ENCODE data around the gene SERPINB8. TPM values are rescaled to one million over a fixed set of nuclear protein-coding genes. Genes with fewer than 3 reads are reported as not detected.

SERPINB8 gene
- total and polyA plus RNA-seq, 2 experiments from 2014 or later: 9.3 to 14.7 TPM

GRCh38 chr18:63981719-63982118, 11.8 kb downstream of the SERPINB8 start:
- no peaks in the 10 kb centered on the region for H3K36me3 ChIP-seq (replicated peaks; ENCODE audit: insufficient read depth, low read depth)
- peak overlapping the region; percentile 15 for H3K27ac ChIP-seq
- H2AFZ ChIP-seq: no peak overlapping the region
- peaks cover 5% of the 10 kb centered on the region for H3K4me1 ChIP-seq (ENCODE audit: insufficient read depth)
- H4K20me1 ChIP-seq (ENCODE audit: insufficient read depth, poor library complexity, severe bottlenecking): no peaks in the 10 kb centered on the region
- H3K4me3 ChIP-seq: no peak overlapping the region
- DNase-seq (ENCODE audit: low spot score): no peak
- H3K4me2 ChIP-seq: no peak overlapping the region
- H3K27me3 ChIP-seq: no peaks in the 10 kb centered on the region
- H3K79me2 ChIP-seq: no peaks in the 10 kb centered on the region
- WGBS (ENCODE audit: low lambda C conversion rate, missing lambda C conversion rate): 63% methylated on average over 2 of the region's 2 CpGs
- TF ChIP-seq EZH2 (IDR thresholded peaks at IDR 0.05; ENCODE audit: borderline replicate concordance) (no peak), CTCF (IDR thresholded peaks at IDR 0.05; ENCODE audit: poor library complexity) (no peak), EZH2phosphoT487 (IDR thresholded peaks at IDR 0.05; ENCODE audit: low read depth, severe bottlenecking, unreplicated experiment) (no peak)
- no peaks in the 10 kb centered on the region for H3K9me2 ChIP-seq (replicated peaks; ENCODE audit: insufficient read depth)
- H3K9me3 ChIP-seq (ENCODE audit: low read depth): no peaks in the 10 kb centered on the region

GRCh38 chr18:63982361-63982760, 12.5 kb downstream of the SERPINB8 start:
- Histone ChIP-seq H3K27ac (no peak overlapping the region), H2AFZ (no peak overlapping the region), H3K4me2 (no peak overlapping the region), H3K4me3 (no peak overlapping the region), H3K4me1 (ENCODE audit: insufficient read depth) (peaks cover 5% of the 10 kb centered on the region), H3K27me3 (no peaks in the 10 kb centered on the region), H3K79me2 (no peaks in the 10 kb centered on the region), H3K9me2 (replicated peaks; ENCODE audit: insufficient read depth) (no peaks in the 10 kb centered on the region), H4K20me1 (ENCODE audit: insufficient read depth, poor library complexity, severe bottlenecking) (no peaks in the 10 kb centered on the region), H3K36me3 (replicated peaks; ENCODE audit: insufficient read depth, low read depth) (no peaks in the 10 kb centered on the region), H3K9me3 (ENCODE audit: low read depth) (no peaks in the 10 kb centered on the region)
- no peak for TF ChIP-seq EZH2phosphoT487 (IDR thresholded peaks at IDR 0.05; ENCODE audit: low read depth, severe bottlenecking, unreplicated experiment)
- no peak for TF ChIP-seq EZH2 (IDR thresholded peaks at IDR 0.05; ENCODE audit: borderline replicate concordance)
- TF ChIP-seq CTCF (IDR thresholded peaks at IDR 0.05; ENCODE audit: poor library complexity): no peak
- DNase-seq (ENCODE audit: low spot score): no peak
- 96% methylated on average over 3 of the region's 3 CpGs for WGBS (ENCODE audit: low lambda C conversion rate, missing lambda C conversion rate)

- TF ChIP-seq EZH2 (IDR thresholded peaks at IDR 0.05; ENCODE audit: borderline replicate concordance): no peak
- no peak for TF ChIP-seq CTCF (IDR thresholded peaks at IDR 0.05; ENCODE audit: poor library complexity)
- TF ChIP-seq EZH2phosphoT487 (IDR thresholded peaks at IDR 0.05; ENCODE audit: low read depth, severe bottlenecking, unreplicated experiment): no peak
- Histone ChIP-seq H3K4me3 (no peak overlapping the region), H3K9me2 (replicated peaks; ENCODE audit: insufficient read depth) (no peaks in the 10 kb centered on the region), H3K4me2 (no peak overlapping the region), H3K9me3 (ENCODE audit: low read depth) (no peaks in the 10 kb centered on the region), H2AFZ (no peak overlapping the region), H3K4me1 (ENCODE audit: insufficient read depth) (no peaks in the 10 kb centered on the region), H3K27ac (no peak overlapping the region), H3K79me2 (no peaks in the 10 kb centered on the region), H3K36me3 (replicated peaks; ENCODE audit: insufficient read depth, low read depth) (no peaks in the 10 kb centered on the region), H3K27me3 (no peaks in the 10 kb centered on the region), H4K20me1 (ENCODE audit: insufficient read depth, poor library complexity, severe bottlenecking) (no peaks in the 10 kb centered on the region)
- 77% methylated on average over 7 of the region's 7 CpGs for WGBS (ENCODE audit: low lambda C conversion rate, missing lambda C conversion rate)
- DNase-seq (ENCODE audit: low spot score): no peak
Measured at GRCh38 chr18:63986885-63987284, 17.0 kb downstream of the SERPINB8 start.

GRCh38 chr18:63987743-63988142, 17.9 kb downstream of the SERPINB8 start:
- Histone ChIP-seq H3K27ac (no peak overlapping the region), H3K27me3 (no peaks in the 10 kb centered on the region), H3K4me1 (ENCODE audit: insufficient read depth) (no peaks in the 10 kb centered on the region), H3K4me2 (no peak overlapping the region), H3K9me2 (replicated peaks; ENCODE audit: insufficient read depth) (no peaks in the 10 kb centered on the region), H3K4me3 (no peak overlapping the region), H3K9me3 (ENCODE audit: low read depth) (no peaks in the 10 kb centered on the region), H3K79me2 (no peaks in the 10 kb centered on the region), H2AFZ (no peak overlapping the region), H3K36me3 (replicated peaks; ENCODE audit: insufficient read depth, low read depth) (no peaks in the 10 kb centered on the region), H4K20me1 (ENCODE audit: insufficient read depth, poor library complexity, severe bottlenecking) (no peaks in the 10 kb centered on the region)
- no peak for DNase-seq (ENCODE audit: low spot score)
- TF ChIP-seq EZH2phosphoT487 (IDR thresholded peaks at IDR 0.05; ENCODE audit: low read depth, severe bottlenecking, unreplicated experiment): no peak
- TF ChIP-seq EZH2 (IDR thresholded peaks at IDR 0.05; ENCODE audit: borderline replicate concordance): no peak
- TF ChIP-seq CTCF (IDR thresholded peaks at IDR 0.05; ENCODE audit: poor library complexity): no peak
- WGBS (ENCODE audit: low lambda C conversion rate, missing lambda C conversion rate): 81% methylated on average over 2 of the region's 2 CpGs

Measured in hepatocyte (in vitro differentiated cells).